GM12878 (cell line): Measurements from ENCODE around the gene CRB3. TPM values are rescaled to one million over a fixed set of nuclear protein-coding genes. Genes with fewer than 3 reads are reported as not detected.

Experiments used
- ATAC-seq: fragments of 200-7000 bp; cut with Tn5 transposase; 3 replicates; pipeline ENCODE4 v1.9.1; 2020; ENCODE audit warnings: mild to moderate bottlenecking, moderate library complexity
- BruUV-seq: library from RNA; stranded (reverse); fragments of 400-500 nt; replicated peaks from 2 replicates; lab custom pipeline; 2021; lab: Mats Ljungman, UMichigan
- CTCF ChIA-PET: fragments of 300-600 bp; sonication (Branson Sonifier 250); formaldehyde crosslinking; extraction: SDS; loops from one replicate; lab custom pipeline; 2021; ENCODE audit warnings: inconsistent platforms; lab: Yijun Ruan, JAX
- POLR2A ChIA-PET: fragments of 350-600 bp; formaldehyde crosslinking; extraction: SDS; loops from one replicate; lab custom pipeline; 2021; ENCODE audit warnings: inconsistent platforms; lab: Charles Lee
- RAD21 ChIA-PET: fragments of 300-600 bp; sonication (Branson Sonifier 250); formaldehyde crosslinking; loops from one replicate; lab custom pipeline; 2023; ENCODE audit warnings: antibody characterized with exemption; ENCODE audit not compliant: unreplicated experiment; lab: Charles Lee
- SMC1A ChIA-PET: fragments of 300-600 bp; sonication (Branson Sonifier 250); formaldehyde crosslinking; loops from one replicate; lab custom pipeline; 2023; ENCODE audit not compliant: unreplicated experiment, uncharacterized antibody; lab: Charles Lee
- DNase-seq: peaks from one replicate; pipeline ENCODE4 v3.0.0-alpha.2; 2011; ENCODE audit warnings: low read depth, low spot score
- FAIRE-seq: peaks from 3 replicates; lab custom pipeline; 2011; peaks lifted over from hg19 to GRCh38; lab: Jason Lieb, UNC
- H2AFZ ChIP-seq: 2 replicates; pipeline ENCODE4 v1.6.0; 2011; ENCODE audit warnings: low read depth, low read length, control low read depth; ENCODE audit not compliant: control insufficient read depth
- H3K27ac ChIP-seq: 2 replicates; pipeline ENCODE4 v1.5.1; 2011; ENCODE audit warnings: control low read depth; ENCODE audit not compliant: control insufficient read depth, insufficient read depth
- H3K27me3 ChIP-seq, 2 experiments: replicated peaks in 1 of 2; 2 replicates each; pipeline versions ENCODE4 v1.6.0 to v1.6.1; 2011; ENCODE audit warnings: low read length in 1 of 2; ENCODE audit not compliant: control insufficient read depth in 2 of 2, insufficient read depth in 2 of 2
- H3K36me3 ChIP-seq, 2 experiments: 2 replicates each; pipeline ENCODE4 v1.5.1; 2011; ENCODE audit warnings: low read length in 1 of 2; ENCODE audit not compliant: control insufficient read depth in 2 of 2, insufficient read depth in 2 of 2
- H3K4me1 ChIP-seq: 2 replicates; pipeline ENCODE4 v1.6.1; 2011; ENCODE audit warnings: mild to moderate bottlenecking, low read length, moderate library complexity, mixed read lengths; ENCODE audit not compliant: control insufficient read depth, insufficient read depth
- H3K4me2 ChIP-seq: 2 replicates; pipeline ENCODE4 v1.6.0; 2011; ENCODE audit warnings: control low read depth; ENCODE audit not compliant: control insufficient read depth, insufficient read depth
- H3K4me3 ChIP-seq: fragments of 200-600 bp; sonication (generic); 2 replicates; pipeline ENCODE4 v1.5.1; 2016
- H3K79me2 ChIP-seq: 2 replicates; pipeline ENCODE4 v1.6.0; 2011; ENCODE audit warnings: low read length; ENCODE audit not compliant: control insufficient read depth, insufficient read depth
- H3K9ac ChIP-seq: 2 replicates; pipeline ENCODE4 v1.8.0; 2011; ENCODE audit warnings: low read length, control low read depth, mixed read lengths; ENCODE audit not compliant: control insufficient read depth, insufficient read depth
- H3K9me3 ChIP-seq: replicated peaks from 3 replicates; pipeline ENCODE4 v1.5.1; 2011; ENCODE audit warnings: mild to moderate bottlenecking, low read length; ENCODE audit not compliant: control insufficient read depth, insufficient read depth
- H4K20me1 ChIP-seq: 2 replicates; pipeline ENCODE4 v1.6.0; 2011; ENCODE audit not compliant: control insufficient read depth, insufficient read depth
- CEBPB ChIP-seq, 2 experiments: fragments of 150-350 bp in 1 of 2; IDR thresholded peaks; 2 replicates each; pipeline ENCODE4 v1.6.1; 2012 to 2014; ENCODE audit warnings: low read depth in 2 of 2, low read length in 2 of 2, borderline replicate concordance in 1 of 2, inconsistent platforms in 1 of 2
- GABPA ChIP-seq: IDR thresholded peaks from 2 replicates; pipeline ENCODE4 v1.6.1; 2014; ENCODE audit warnings: antibody characterized with exemption, low read depth, mild to moderate bottlenecking, inconsistent platforms
- KDM1A ChIP-seq: fragments of 200-600 bp; sonication (generic); IDR thresholded peaks from 2 replicates; pipeline ENCODE4 v1.6.1; 2016; ENCODE audit warnings: borderline replicate concordance
- KLF5 ChIP-seq: fragments of 450-650 bp; IDR thresholded peaks from 2 replicates; pipeline ENCODE4 v1.6.1; 2014; ENCODE audit warnings: mild to moderate bottlenecking; ENCODE audit not compliant: partially characterized antibody
- MXI1 ChIP-seq: fragments of 150-350 bp; IDR thresholded peaks from 2 replicates; pipeline ENCODE4 v1.6.1; 2011; ENCODE audit warnings: low read depth, mild to moderate bottlenecking, inconsistent platforms, low read length, improper control_type of control experiment
- NBN ChIP-seq: fragments of 450-650 bp; IDR thresholded peaks from 2 replicates; pipeline ENCODE4 v1.6.1; 2016
- NFXL1 ChIP-seq: fragments of 450-650 bp; IDR thresholded peaks from 2 replicates; pipeline ENCODE4 v1.6.1; 2017; ENCODE audit warnings: antibody characterized with exemption, mild to moderate bottlenecking, borderline replicate concordance
- NFYB ChIP-seq: IDR thresholded peaks from 2 replicates; pipeline ENCODE4 v1.6.1; 2011; ENCODE audit warnings: low read depth, mild to moderate bottlenecking, low read length, improper control_type of control experiment, moderate library complexity; ENCODE audit not compliant: insufficient read depth
- NR2C2 ChIP-seq: IDR thresholded peaks from 2 replicates; pipeline ENCODE4 v1.6.1; 2011; ENCODE audit warnings: borderline replicate concordance, low read depth; ENCODE audit not compliant: control insufficient read depth, insufficient read length
- NR2F1 ChIP-seq: fragments of 450-650 bp; conservative IDR thresholded peaks from 2 replicates; pipeline ENCODE4 v1.6.1; 2017; ENCODE audit warnings: mild to moderate bottlenecking
- NRF1 ChIP-seq: conservative IDR thresholded peaks from 2 replicates; pipeline ENCODE4 v1.6.1; 2011; ENCODE audit warnings: mild to moderate bottlenecking, low read depth, low read length, improper control_type of control experiment
- PAX5 ChIP-seq: IDR thresholded peaks from 2 replicates; pipeline ENCODE4 v1.6.1; 2011; ENCODE audit warnings: low read depth, low read length, borderline replicate concordance
- RAD21 ChIP-seq: IDR thresholded peaks from 2 replicates; pipeline ENCODE4 v1.6.1; 2011; ENCODE audit warnings: mild to moderate bottlenecking, low read depth, low read length, moderate library complexity; ENCODE audit not compliant: insufficient read depth
- RBBP5 ChIP-seq: fragments of 200-600 bp; sonication (generic); conservative IDR thresholded peaks from 2 replicates; pipeline ENCODE4 v1.6.1; 2016
- SIX5 ChIP-seq: IDR thresholded peaks from 2 replicates; pipeline ENCODE4 v1.6.1; 2011; ENCODE audit warnings: mild to moderate bottlenecking, low read depth, low read length, moderate library complexity; ENCODE audit not compliant: severe bottlenecking
- SMAD1 ChIP-seq: fragments of 450-650 bp; IDR thresholded peaks from 2 replicates; pipeline ENCODE4 v1.6.1; 2018; ENCODE audit warnings: mild to moderate bottlenecking, low read depth; ENCODE audit not compliant: partially characterized antibody
- TCF12 ChIP-seq: IDR thresholded peaks from 2 replicates; pipeline ENCODE4 v1.6.1; 2011; ENCODE audit warnings: low read depth, mild to moderate bottlenecking, low read length
- ZBTB11 ChIP-seq: fragments of 450-650 bp; formaldehyde crosslinking; IDR thresholded peaks from 2 replicates; pipeline ENCODE4 v1.5.0; 2022; ENCODE audit warnings: mild to moderate bottlenecking, missing genetic modification characterization
- ZNF274 ChIP-seq: IDR thresholded peaks from one replicate; pipeline ENCODE4 v1.8.0; 2011; ENCODE audit not compliant: insufficient read length, insufficient read depth
- ZZZ3 ChIP-seq: IDR thresholded peaks from 2 replicates; pipeline ENCODE4 v1.6.1; 2011; ENCODE audit warnings: low read depth; ENCODE audit not compliant: control insufficient read depth, insufficient read length
- WGBS: methylation state at CpG from one replicate; pipeline ENCODE4 v1.1.6; 2016; ENCODE audit warnings: low lambda C conversion rate; ENCODE audit not compliant: insufficient replicate concordance, insufficient coverage; ENCODE audit errors: missing lambda C conversion rate; 5-methylcytosine and 5-hydroxymethylcytosine counted together
- in situ Hi-C: fragments of 300-500 bp; cut with MboI; formaldehyde crosslinking; loops from 9 replicates; pipeline ENCODE4 v1.14.3; 2018; ENCODE audit warnings: mixed read lengths
- intact Hi-C: fragments of 100-400 bp; cut with micrococcal nuclease; formaldehyde crosslinking; loops from one replicate; pipeline ENCODE4 v1.14.2; 2022; ENCODE audit not compliant: unreplicated experiment
- polyA plus RNA-seq, 11 experiments: library from polyadenylated mRNA; depleted of rRNA in 4 of 11; unstranded in 6 of 11; stranded (reverse) in 5 of 11; fragments of >200 nt; fragmentation: Nextera tagmentation in 4 of 11; fragmentation: Illumina TruSeq in 1 of 11; extraction: Ambion mirVana in 4 of 11; extraction: Trizol in 1 of 11; gene quantifications; 1 replicate in 1 of 11; 2 replicates in 10 of 11; pipeline versions ENCODE4 v1.2.1 to v1.2.3, GENCODE V29; 2011 to 2016; ENCODE audit warnings: inconsistent platforms in 2 of 11, missing spikeins in 2 of 11, low read depth in 1 of 11
- total RNA-seq, 4 experiments: library from RNA; depleted of rRNA in 3 of 4; stranded (reverse); fragments of >200 nt in 3 of 4; fragmentation: Illumina TruSeq in 1 of 4; extraction: Trizol in 1 of 4; gene quantifications; 2 replicates each; pipeline versions ENCODE4 v1.2.1 to v1.2.3, GENCODE V29; 2013 to 2021

Gene CRB3
- total and polyA plus RNA-seq, 10 of the 15 experiments (the other 5 are each of a cell fraction or from before 2014, with no cell fraction given): 0.11 to 1.9 (median 0.98) TPM; not detected in 1

- DNase-seq (no peak), ATAC-seq (no peak), FAIRE-seq (no peak)
- H3K27me3 ChIP-seq: no peaks in the 10 kb centered on the region
- intact Hi-C loops: no loop called here
- no peak overlapping the region for H2AFZ ChIP-seq
- H3K27ac ChIP-seq: no peak overlapping the region
- no peak overlapping the region for H3K9ac ChIP-seq
- POLR2A ChIA-PET: interaction anchor here (0.8 kb wide), 1 partner anchor 52 kb away, joined by 3 read pairs; no protein-coding TSS in a partner anchor
- no TSS peak for BruUV-seq
- H3K4me3 ChIP-seq: no peak overlapping the region
- WGBS: 79% methylated on average over 15 of the region's 15 CpGs
- in situ Hi-C loops: loop anchor here (5.0 kb wide), 2 partner anchors 222 to 347 kb away; partner anchors contain the start of genes GPR108 and TRIP10
- H3K4me2 ChIP-seq: no peak overlapping the region
- H3K9me3 ChIP-seq: no peaks in the 10 kb centered on the region; the same call in 1 of the 3 replicates
- H4K20me1 ChIP-seq: no peaks in the 10 kb centered on the region
- no peak for TF ChIP-seq NRF1
- no peak for TF ChIP-seq KDM1A
- no peak for TF ChIP-seq RAD21
- no peak for TF ChIP-seq SIX5
- TF ChIP-seq SMAD1: no peak
- no peak for TF ChIP-seq NFXL1
- TF ChIP-seq ZZZ3: no peak
- TF ChIP-seq ZNF274: no peak
- TF ChIP-seq NR2F1: no peak
- TF ChIP-seq ZBTB11 (CRISPR knock-in tag): no peak
- TF ChIP-seq RBBP5: no peak
- TF ChIP-seq CEBPB (IDR thresholded peaks at IDR 0.05; ENCODE audit: borderline replicate concordance in 1 of 2, low read depth in 2 of 2, low read length in 2 of 2): no peak
- TF ChIP-seq TCF12: no peak
- TF ChIP-seq KLF5: no peak
- TF ChIP-seq GABPA: no peak
- no peak for TF ChIP-seq MXI1
- no peak for TF ChIP-seq NBN
- no peak for TF ChIP-seq NR2C2
- no peak for TF ChIP-seq NFYB
- TF ChIP-seq PAX5: no peak
- SMC1A ChIA-PET: no interaction called here
- no peaks in the 10 kb centered on the region for H3K36me3 ChIP-seq
- RAD21 ChIA-PET: no interaction called here
- peaks cover 14% of the 10 kb centered on the region for H3K79me2 ChIP-seq
- CTCF ChIA-PET: interaction anchor here (0.5 to 2.8 kb wide), 3 partner anchors 40 to 348 kb away, joined by 3 to 16 read pairs (median 3); no protein-coding TSS in a partner anchor
- peaks cover 23% of the 10 kb centered on the region for H3K4me1 ChIP-seq
These were observed 51.0 kb downstream of the CRB3 start for GRCh38 chr19:6514926-6515544.
